HG02938 (cell line): Measurements from ENCODE around the gene HELZ.
A peak's percentile ranks its signal among the peaks of the same experiment; 100 is the strongest.
"Not testable (repeated sequence)": the region's sequence is repeated elsewhere in the genome, so short reads cannot be mapped to it uniquely, and the experiment has no call there.

ENCODE experiments used
- ATAC-seq: cut with Tn5 transposase; IDR thresholded peaks from one replicate; pipeline ENCODE4 v1.9.1; 2021; ENCODE audit warnings: mild to moderate bottlenecking, moderate library complexity; ENCODE audit not compliant: unreplicated experiment

Gene HELZ

GRCh38 chr17:67198131-67198530, 46.9 kb downstream of the HELZ start:
- ATAC-seq, result no peak

DNA sequence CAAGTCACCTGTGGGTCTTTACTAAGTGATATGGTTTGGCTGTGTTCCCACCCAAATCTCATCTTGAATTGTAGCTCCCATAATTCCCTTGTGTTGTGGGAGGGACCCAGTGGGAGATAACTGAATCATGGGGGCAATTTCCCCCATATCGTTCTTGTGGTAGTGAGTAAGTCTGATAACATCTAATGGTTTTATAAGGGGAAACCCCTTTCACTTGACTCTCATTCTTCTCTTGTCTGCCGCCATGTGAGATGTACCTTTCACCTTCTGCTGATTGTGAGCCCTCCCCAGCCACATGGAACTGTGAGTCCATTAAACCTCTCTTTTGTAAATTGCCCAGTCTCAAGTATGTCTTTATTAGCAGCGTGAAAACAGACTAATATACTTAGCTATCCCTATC, 48.0 kb downstream of the HELZ start:
- not testable (repeated sequence) for ATAC-seq

DNA sequence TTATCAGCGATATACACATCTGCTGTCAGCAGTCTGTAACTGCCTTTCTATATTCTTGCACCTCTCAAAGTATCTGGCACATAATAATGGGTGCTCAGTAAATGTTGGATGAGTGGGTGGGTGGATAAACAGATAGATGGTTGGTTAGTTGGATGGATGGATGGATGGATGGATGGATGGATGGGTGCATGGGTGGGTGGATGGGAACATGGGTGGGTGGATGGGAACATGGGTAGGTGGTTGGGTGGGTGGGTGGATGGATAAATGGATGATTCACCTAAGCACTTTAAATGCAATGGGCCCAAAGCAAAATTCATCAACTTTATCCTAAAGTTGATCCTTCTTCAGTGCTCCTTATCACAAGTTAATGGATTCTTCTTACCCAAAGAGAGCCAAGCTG, 48.6 kb downstream of the HELZ start:
- no peak for ATAC-seq

DNA sequence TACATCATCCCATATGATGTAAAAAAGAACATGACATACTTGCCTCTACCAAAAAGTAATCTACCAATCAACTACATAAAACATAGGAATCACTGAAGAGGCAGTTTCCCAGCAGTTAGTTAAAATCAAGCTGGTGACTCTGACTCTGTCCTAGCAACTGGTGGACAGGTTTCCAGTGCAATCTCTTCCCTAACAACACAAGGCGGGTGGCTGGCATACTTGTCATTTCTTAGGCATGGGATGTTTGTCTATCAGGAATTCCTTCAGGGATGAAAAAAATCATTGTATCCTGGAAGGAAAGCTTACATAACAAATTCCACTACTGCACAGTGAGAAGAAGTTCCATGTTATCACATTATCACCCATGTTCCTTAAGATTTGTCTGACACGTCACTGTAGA, 50.9 kb downstream of the HELZ start:
- no peak for ATAC-seq

DNA sequence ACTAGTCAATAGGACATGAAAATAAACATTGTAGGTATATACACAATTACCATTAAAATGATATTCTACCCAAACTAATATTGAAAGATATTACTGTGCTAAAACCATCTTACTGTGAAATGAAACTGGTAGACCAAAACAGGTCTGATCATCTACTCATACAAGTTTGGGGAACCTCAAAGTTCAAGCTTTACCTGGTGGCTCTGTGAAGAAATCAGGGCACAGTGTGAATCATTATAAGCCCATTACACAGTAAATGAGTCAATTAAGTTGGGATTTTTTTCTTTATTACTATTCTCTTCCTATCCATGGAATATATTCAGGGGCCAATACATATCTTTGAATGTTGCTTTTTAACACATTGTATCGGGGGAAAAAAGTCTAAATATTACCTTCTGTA, 57.1 kb downstream of the HELZ start:
- no peak for ATAC-seq

- ATAC-seq, result no peak
These were observed 58.2 kb downstream of the HELZ start for GRCh38 chr17:67186782-67187181.

- ATAC-seq, result no peak
These were observed 61.5 kb downstream of the HELZ start for GRCh38 chr17:67183531-67183930.

DNA sequence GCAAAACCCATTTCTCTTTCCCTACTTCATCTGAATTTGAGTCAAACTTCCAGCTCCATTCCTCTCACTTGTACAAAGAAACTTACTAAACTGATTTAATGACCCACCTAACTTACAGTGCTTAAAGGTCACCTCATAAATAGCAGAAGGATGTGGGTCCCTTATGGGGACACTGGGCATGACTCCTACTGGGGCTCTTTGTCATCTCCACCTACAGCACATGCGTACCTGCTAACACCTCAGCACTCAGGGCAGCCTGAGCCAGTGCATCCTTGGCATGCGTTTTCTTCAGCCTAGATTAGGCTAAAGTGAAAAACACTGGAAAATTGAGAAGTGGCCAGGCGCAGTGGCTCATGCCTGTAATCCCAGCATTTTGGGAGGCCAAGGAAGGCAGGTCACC, 63.2 kb downstream of the HELZ start:
- ATAC-seq, result no peak

GRCh38 chr17:67180275-67180674, 64.7 kb downstream of the HELZ start:
- no peak for ATAC-seq

- ATAC-seq, result no peak
These were observed 66.4 kb downstream of the HELZ start for GRCh38 chr17:67178555-67178954.

DNA sequence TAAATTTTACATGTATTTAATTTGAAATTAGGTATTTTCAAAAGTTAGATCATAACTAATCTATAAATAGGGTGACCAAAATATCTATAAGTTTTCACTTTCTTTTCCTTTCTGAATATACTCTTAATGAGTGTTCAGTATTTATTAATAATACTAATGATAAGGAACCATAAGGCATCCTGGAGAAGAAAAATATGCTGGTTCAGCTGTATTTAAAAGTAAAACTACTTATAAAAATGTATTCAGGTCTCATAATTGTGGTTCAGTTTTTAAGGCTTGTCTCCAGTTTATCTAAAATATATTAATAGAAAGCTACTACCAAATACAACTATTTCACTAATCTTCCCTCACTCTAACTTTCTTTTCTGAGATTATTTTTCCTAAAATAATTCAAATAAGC, 67.3 kb downstream of the HELZ start:
- no peak for ATAC-seq

- no peak for ATAC-seq
These were observed 70.8 kb downstream of the HELZ start for GRCh38 chr17:67174190-67174589.

GRCh38 chr17:67171560-67171959, 73.4 kb downstream of the HELZ start:
- ATAC-seq, result peak; percentile 98

DNA sequence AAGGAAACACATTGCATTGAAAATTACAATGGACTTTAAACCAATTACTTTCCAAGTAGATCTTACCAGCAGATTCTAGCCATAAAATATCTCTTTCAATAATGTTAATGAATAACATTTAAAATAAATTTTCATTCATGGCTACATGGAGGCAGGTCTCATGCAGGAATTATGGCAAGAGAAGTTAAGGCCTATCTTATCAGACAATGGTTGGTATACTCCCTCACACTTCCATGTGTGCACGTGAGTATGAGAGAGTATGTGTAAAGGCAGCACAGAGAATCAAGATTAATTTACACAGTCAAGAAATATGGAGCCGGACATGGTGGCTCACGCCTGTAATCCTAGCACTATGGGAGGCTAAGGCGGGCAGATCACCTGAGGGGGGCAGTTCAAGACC, 76.5 kb downstream of the HELZ start:
- ATAC-seq, result no peak

DNA sequence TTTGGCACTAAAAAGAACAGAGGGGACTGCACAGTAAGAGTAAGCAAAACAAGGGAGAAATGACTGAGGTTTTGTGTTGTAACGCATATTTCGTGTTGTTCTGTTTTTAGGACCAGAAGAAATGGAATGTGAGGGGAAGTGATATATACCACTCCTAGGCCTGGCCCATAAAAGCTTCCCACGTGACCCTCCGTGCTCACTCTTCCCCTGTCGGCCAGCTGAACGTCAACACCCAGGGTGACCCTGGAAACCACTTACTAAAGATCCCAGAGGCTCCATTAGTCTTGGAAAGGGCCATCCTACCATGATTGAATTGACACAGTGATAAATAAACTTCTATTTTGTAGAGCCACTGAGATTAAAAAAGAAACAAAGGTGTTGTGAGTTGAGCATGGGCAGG, 79.8 kb downstream of the HELZ start:
- ATAC-seq, result no peak

GRCh38 chr17:67164302-67164701, 80.7 kb downstream of the HELZ start:
- ATAC-seq, result no peak

GRCh38 chr17:67162771-67163170, 82.2 kb downstream of the HELZ start:
- ATAC-seq, result no peak

GRCh38 chr17:67161573-67161972, 83.4 kb downstream of the HELZ start:
- no peak for ATAC-seq

DNA sequence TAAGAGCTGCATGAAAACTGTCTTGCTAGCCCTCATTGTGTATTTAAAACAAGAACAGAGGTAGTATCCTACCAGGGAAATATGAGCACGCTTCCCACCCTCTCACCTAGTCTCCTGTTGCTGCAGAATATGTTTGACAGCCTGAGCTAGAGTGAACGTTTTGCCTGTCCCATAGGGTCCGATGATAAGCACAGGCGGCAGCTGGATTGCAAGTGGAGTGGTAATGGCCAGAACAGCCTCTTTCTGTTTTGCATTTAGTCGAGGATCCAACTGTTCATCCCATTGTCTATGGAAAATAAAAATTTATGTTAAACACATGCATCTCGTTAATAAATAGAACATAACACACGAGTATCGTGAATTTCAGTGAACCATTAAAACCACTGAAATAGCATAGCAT, 84.2 kb downstream of the HELZ start:
- ATAC-seq, result no peak

- ATAC-seq, result no peak
These were observed 87.0 kb downstream of the HELZ start for GRCh38 chr17:67157732-67158639.

GRCh38 chr17:67156269-67157199, 88.5 kb downstream of the HELZ start:
- ATAC-seq, result no peak

GRCh38 chr17:67152824-67153223, 92.2 kb downstream of the HELZ start:
- no peak for ATAC-seq
